ENCODE results near the gene DOCK8. TPM values are rescaled to one million over a fixed set of nuclear protein-coding genes. Genes with fewer than 3 reads are reported as not detected.

The DOCK8 gene
- total and polyA plus RNA-seq, 10 donors: 34.3 to 275 (median 184) TPM

- Histone ChIP-seq H3K36me3 (peaks cover 0 to 36% (median 0%) of the 10 kb centered on the region in 6 donors), H3K4me1 (peaks cover 17 to 100% (median 69%) of the 10 kb centered on the region in 6 donors), H3K4me3 (peak overlapping the region in 1 of 8 donors; percentile 70), H3K9me3 (no peaks in the 10 kb centered on the region), H3K27me3 (replicated peaks in 1 of 7) (no peaks in the 10 kb centered on the region), H3K27ac (peak overlapping the region in 7 of 8 donors; percentile 72 to 96 (median 94))
- intact Hi-C loops (cut with DNase I; ENCODE audit: low total_unique reads): no loop called here
- DNase-seq: no peak
- TF ChIP-seq CTCF (IDR thresholded peaks at IDR 0.05 in 8 of 11, conservative IDR thresholded peaks at IDR 0.05 in 3 of 11) (no peak), POLR2AphosphoS5 (IDR thresholded peaks at IDR 0.05) (no peak), POLR2A (IDR thresholded peaks at IDR 0.05) (no peak)
- 60 to 84% (median 66%) methylated on average over 2 of the region's 2 CpGs for WGBS, 5 donors
These were observed 56.1 kb downstream of the DOCK8 start for GRCh38 chr9:270657-271237.

DNA sequence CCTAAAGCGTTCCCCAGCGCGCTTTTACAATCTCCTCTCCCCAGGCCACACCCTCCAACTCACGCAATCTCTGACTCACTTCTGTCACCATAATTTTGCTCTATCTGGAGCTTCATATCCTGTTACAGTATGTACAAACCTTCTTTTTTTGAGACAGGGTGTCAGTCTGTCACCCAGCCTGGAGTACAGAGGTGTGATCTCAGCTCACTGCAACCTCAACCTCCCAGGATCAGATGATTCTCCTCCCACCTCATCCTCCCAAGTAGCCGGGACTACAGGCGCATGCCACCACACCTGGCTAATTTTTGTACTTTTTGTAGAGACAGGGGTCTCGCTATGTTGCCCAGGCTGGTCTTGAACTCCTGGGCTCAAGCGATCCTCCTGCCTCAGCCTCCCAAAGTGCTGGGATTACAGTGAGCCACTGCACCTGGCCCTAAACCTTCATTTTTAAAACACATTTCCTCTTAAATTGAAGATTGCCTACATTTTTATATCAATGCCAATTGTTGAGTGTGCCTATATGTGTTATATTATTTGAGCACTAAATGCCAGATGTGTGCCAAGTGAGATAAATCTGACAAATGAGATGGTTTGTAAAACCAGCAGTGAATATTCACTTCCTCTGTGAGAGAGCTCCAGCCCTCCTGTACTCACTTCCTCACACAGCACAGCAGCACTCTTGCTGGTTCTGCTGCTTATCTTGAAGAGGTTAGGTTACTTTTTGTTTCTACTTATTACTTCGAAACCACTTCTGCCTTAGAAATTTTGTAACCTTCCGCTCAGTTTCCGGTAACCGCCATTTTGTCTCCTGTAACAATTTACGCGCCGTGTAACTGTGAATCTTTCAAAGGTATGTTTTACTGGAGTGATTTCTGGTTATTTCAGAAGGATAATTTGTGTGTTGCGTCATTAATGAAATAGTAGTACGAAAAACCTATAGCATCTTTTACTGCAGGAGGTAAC is 57.9 kb downstream of the DOCK8 start:
- intact Hi-C loops (cut with DNase I; ENCODE audit: low total_unique reads): no loop called here
- peak in 2 of 11 experiments; percentile 5 to 7 for TF ChIP-seq CTCF (IDR thresholded peaks at IDR 0.05 in 8 of 11, conservative IDR thresholded peaks at IDR 0.05 in 3 of 11)
- peak in 2 of 3 donors; percentile 45 to 55 for TF ChIP-seq POLR2A (IDR thresholded peaks at IDR 0.05)
- peak in 2 of 3 donors; percentile 36 to 95 for TF ChIP-seq POLR2AphosphoS5 (IDR thresholded peaks at IDR 0.05)
- Histone ChIP-seq H3K27ac (peak overlapping the region; percentile 72 to 96 (median 94)), H3K4me3 (peak overlapping the region; percentile 24 to 70 (median 43)), H3K4me1 (peaks cover 25 to 100% (median 79%) of the 10 kb centered on the region in 6 donors), H3K36me3 (peaks cover 0 to 53% (median 7%) of the 10 kb centered on the region in 6 donors), H3K27me3 (replicated peaks in 1 of 7) (no peaks in the 10 kb centered on the region), H3K9me3 (no peaks in the 10 kb centered on the region)
- WGBS, 5 donors: 34 to 46% (median 41%) methylated on average over 17 of the region's 17 CpGs
- DNase-seq: peak; percentile 82

- TF ChIP-seq POLR2A (IDR thresholded peaks at IDR 0.05) (no peak), CTCF (IDR thresholded peaks at IDR 0.05 in 8 of 11, conservative IDR thresholded peaks at IDR 0.05 in 3 of 11) (no peak), POLR2AphosphoS5 (IDR thresholded peaks at IDR 0.05) (no peak)
- DNase-seq: no peak
- peaks cover 39 to 100% (median 84%) of the 10 kb centered on the region in 6 donors for H3K4me1 ChIP-seq
- H3K27me3 ChIP-seq (replicated peaks in 1 of 7): no peaks in the 10 kb centered on the region
- WGBS, 5 donors: 40 to 53% (median 48%) methylated on average over 6 of the region's 6 CpGs
- peak overlapping the region; percentile 24 to 70 (median 43) for H3K4me3 ChIP-seq
- intact Hi-C loops (cut with DNase I; ENCODE audit: low total_unique reads): no loop called here
- H3K27ac ChIP-seq: peak overlapping the region; percentile 72 to 96 (median 94)
- H3K9me3 ChIP-seq: no peaks in the 10 kb centered on the region
- peaks cover 0 to 72% (median 11%) of the 10 kb centered on the region in 6 donors for H3K36me3 ChIP-seq
These were observed 59.7 kb downstream of the DOCK8 start for GRCh38 chr9:274406-274805.
